Measurements from ENCODE around the gene CLEC3B.

CLEC3B gene

DNA sequence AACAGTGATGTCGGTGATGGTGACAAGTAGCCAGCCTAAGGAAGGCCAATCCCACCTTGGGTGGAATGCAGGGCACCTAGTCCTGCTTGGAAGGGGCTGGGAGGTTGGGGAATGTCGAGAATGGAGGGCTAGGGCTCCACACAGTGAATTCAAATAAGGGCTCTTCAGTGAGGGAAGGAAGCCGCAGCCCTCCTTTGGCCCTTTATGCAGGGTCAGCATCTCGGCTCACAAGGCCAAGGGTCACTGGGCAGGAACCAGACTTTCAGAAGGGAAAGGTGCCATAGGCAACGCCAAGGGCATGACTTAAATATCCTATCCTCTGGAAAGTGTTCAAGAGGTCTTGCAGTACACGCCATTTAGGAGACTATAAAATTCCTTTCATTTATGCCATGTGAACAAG lies 56.9 kb downstream of the CLEC3B start:
- no peak for DNase-seq
- Histone ChIP-seq H3K9me3 (ENCODE audit: severe bottlenecking) (no peaks in the 10 kb centered on the region), H3K27ac (no peak overlapping the region), H3K4me3 (ENCODE audit: low read depth, low read length) (no peak overlapping the region), H3K27me3 (ENCODE audit: insufficient read depth, low read depth, severe bottlenecking) (no peaks in the 10 kb centered on the region), H3K36me3 (no peaks in the 10 kb centered on the region)
- TF ChIP-seq CTCF (IDR thresholded peaks at IDR 0.05; ENCODE audit: low read depth, low read length): no peak

DNA sequence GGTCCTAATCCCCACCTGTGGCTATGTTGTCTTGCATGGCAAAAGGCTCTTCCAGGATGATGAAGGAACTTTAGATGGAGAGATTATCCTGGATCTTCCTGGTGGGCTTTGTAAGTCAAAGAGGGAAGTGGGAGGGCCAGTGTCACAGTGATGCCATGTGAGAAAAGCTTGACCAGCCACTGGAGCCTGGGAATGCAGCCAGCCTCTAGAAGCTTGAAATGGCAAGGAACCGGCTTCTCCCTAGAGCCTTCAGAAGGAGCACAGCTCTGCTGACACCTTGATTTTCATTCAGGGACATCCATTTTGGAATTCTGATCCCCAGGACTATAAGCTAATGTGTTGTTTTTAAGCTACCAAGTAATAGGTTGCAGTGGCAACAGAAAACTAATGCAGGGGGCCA lies 58.3 kb downstream of the CLEC3B start:
- H3K27me3 ChIP-seq (ENCODE audit: insufficient read depth, low read depth, severe bottlenecking): no peaks in the 10 kb centered on the region
- no peak for TF ChIP-seq CTCF (IDR thresholded peaks at IDR 0.05; ENCODE audit: low read depth, low read length)
- no peak overlapping the region for H3K27ac ChIP-seq
- H3K36me3 ChIP-seq: no peaks in the 10 kb centered on the region
- DNase-seq: no peak
- H3K4me3 ChIP-seq (ENCODE audit: low read depth, low read length): no peak overlapping the region
- no peaks in the 10 kb centered on the region for H3K9me3 ChIP-seq (ENCODE audit: severe bottlenecking)

DNA sequence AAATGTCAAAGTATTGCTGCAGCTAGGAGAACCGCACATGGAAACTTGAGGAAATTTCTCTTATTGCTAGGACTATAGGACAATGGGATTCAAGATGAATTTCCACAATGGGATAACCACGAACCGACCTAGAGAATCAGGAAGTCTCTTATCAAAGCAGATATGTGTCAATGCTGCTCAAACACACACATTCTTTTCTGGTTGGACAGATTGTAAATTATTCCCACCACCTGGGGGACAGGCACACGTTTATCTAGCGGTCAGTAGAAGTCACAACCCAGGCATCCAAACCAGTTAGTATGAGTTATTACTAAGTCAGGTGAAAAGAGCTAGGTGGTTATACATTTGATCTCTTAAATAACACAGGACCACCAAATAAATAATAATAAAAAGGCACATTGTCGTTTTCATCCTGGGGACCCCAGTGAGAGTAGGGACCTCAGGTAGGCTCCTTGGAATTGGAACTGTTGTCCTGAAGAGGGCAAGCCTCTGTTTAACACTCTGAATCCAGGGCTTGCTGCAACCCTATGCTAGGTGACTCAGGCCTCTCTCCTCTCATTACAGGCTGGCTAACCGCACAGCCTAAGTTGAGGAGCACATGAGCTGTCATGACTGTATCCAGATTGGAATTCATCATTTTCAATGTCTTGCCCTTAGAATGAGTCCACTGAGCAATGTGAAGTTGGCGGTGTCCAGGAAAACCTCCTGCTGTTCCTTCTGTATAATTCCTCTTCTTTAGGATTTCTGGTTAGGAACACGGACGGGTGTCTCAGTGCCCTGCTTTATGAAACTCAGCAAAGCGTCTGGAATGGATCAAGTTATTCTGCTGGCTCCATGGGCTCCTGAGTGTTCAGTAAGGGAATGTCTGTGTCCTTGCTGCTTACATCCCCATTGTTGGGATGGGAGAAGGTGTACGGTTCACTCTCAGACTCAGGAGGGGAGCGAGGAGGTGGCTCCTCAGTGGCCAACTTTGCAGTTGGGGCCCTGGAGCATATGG lies 59.0 kb downstream of the CLEC3B start:
- Histone ChIP-seq H3K27me3 (ENCODE audit: insufficient read depth, low read depth, severe bottlenecking) (no peaks in the 10 kb centered on the region), H3K9me3 (ENCODE audit: severe bottlenecking) (no peaks in the 10 kb centered on the region), H3K36me3 (no peaks in the 10 kb centered on the region), H3K4me3 (ENCODE audit: low read depth, low read length) (no peak overlapping the region), H3K27ac (no peak overlapping the region)
- no peak for DNase-seq
- TF ChIP-seq CTCF (IDR thresholded peaks at IDR 0.05; ENCODE audit: low read depth, low read length): no peak

All from WERI-Rb-1 (cell line).